ENCODE measurements around the gene PPFIA4. TPM values are rescaled to one million over a fixed set of nuclear protein-coding genes. Genes with fewer than 3 reads are reported as not detected.

Gene PPFIA4
- total and polyA plus RNA-seq, 9 of the 15 experiments (the other 6 are each of a cell fraction or from before 2014, with no cell fraction given) = 0.07 to 12.0 (median 0.70) TPM

DNA sequence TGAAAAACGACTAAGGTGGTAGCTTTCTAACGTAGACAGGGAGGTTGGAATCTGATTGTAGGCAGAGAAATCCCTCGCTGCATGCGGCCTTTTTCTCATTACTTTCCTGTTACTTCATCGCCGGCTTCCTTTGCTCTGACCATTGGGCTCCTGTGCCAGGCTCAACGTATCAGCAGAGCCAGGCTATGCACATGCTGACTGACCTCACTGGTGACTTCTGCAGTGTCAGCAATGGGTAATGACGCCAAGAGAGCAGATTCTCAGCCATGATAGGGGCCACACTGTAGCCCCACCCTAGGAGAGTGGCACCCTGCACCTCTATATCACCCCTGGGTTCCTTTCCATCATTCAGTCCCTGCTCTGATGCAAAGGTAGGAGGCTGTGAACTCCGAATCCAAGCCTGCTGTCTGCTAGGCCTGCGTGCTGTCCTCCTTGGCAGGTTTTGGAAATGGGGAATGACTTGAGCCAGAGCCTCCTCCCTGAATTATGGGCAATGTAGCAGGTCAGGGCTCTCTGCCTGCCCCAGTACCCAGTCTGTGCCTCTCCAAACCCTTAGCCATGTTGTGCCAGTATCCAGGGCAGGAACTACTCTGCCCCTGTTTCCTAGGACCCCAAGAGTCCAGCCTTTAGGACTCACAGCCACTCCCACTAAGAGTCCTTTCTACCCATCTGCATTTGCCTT is 11.4 kb downstream of the PPFIA4 start (continued):
- TF ChIP-seq, protein P1, sequence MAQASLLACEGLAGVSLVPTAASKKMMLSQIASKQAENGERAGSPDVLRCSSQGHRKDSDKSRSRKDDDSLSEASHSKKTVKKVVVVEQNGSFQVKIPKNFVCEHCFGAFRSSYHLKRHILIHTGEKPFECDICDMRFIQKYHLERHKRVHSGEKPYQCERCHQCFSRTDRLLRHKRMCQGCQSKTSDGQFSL (CRISPR knock-in tag; IDR thresholded peaks at IDR 0.05) = no peak
- TF ChIP-seq, protein P1 (tag; IDR thresholded peaks at IDR 0.05) = no peak
- TF ChIP-seq SFPQ (IDR thresholded peaks at IDR 0.05; ENCODE audit: low read depth, low read length) = no peak
- no peak for TF ChIP-seq TAL1 (IDR thresholded peaks at IDR 0.05)
- TF ChIP-seq SP1 (CRISPR knock-in tag; IDR thresholded peaks at IDR 0.05) = no peak
- no peak for TF ChIP-seq XRCC5 (IDR thresholded peaks at IDR 0.05; ENCODE audit: low read depth, low read length)
- no peak for TF ChIP-seq TBP (optimal IDR thresholded peaks at IDR 0.05; ENCODE audit: low read depth, low read length)
- TF ChIP-seq ZNF263 (CRISPR knock-in tag; IDR thresholded peaks at IDR 0.05; ENCODE audit: borderline replicate concordance) = no peak
- no peak for TF ChIP-seq CBFA2T2 (conservative IDR thresholded peaks at IDR 0.05)
- no peak for TF ChIP-seq SAFB2 (IDR thresholded peaks at IDR 0.05; ENCODE audit: borderline replicate concordance, low read depth, low read length, severe bottlenecking)
- TF ChIP-seq EZH2 (IDR thresholded peaks at IDR 0.05; ENCODE audit: borderline replicate concordance, low read depth, low read length) = no peak
- no peak for TF ChIP-seq MITF (IDR thresholded peaks at IDR 0.05)
- TF ChIP-seq AFF4 (CRISPR knock-in tag; IDR thresholded peaks at IDR 0.05) = no peak
- TF ChIP-seq ZNF445 (CRISPR knock-in tag; IDR thresholded peaks at IDR 0.05; ENCODE audit: low read depth) = no peak
- no peak for TF ChIP-seq ZNF561 (CRISPR knock-in tag; conservative IDR thresholded peaks at IDR 0.05)
- TF ChIP-seq, protein P2, sequence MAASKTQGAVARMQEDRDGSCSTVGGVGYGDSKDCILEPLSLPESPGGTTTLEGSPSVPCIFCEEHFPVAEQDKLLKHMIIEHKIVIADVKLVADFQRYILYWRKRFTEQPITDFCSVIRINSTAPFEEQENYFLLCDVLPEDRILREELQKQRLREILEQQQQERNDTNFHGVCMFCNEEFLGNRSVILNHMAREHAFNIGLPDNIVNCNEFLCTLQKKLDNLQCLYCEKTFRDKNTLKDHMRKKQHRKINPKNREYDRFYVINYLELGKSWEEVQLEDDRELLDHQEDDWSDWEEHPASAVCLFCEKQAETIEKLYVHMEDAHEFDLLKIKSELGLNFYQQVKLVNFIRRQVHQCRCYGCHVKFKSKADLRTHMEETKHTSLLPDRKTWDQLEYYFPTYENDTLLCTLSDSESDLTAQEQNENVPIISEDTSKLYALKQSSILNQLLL (CRISPR knock-in tag; IDR thresholded peaks at IDR 0.05; ENCODE audit: borderline replicate concordance) = no peak
